B cell (primary cell): ENCODE results near the gene ERBB3. TPM values are rescaled to one million over a fixed set of nuclear protein-coding genes. Genes with fewer than 3 reads are reported as not detected.

ENCODE experiments used
- ATAC-seq: fragments of 200-7000 bp; cut with Tn5 transposase; one replicate; pipeline ENCODE4 v1.10.0; 2021; ENCODE audit warnings: low read depth, mild to moderate bottlenecking, moderate number of reproducible peaks, moderate library complexity
- CTCF ChIA-PET: fragments of 350-600 bp; sonication (Branson Sonifier 250); formaldehyde crosslinking; loops from one replicate; lab custom pipeline; 2021; ENCODE audit warnings: antibody characterized with exemption, inconsistent platforms; lab: Charles Lee
- POLR2A ChIA-PET: fragments of 350-600 bp; sonication (Branson Sonifier 250); formaldehyde crosslinking; loops from one replicate; lab custom pipeline; 2021; ENCODE audit warnings: antibody characterized with exemption; lab: Charles Lee
- DNase-seq: peaks from one replicate; pipeline ENCODE4 v3.0.0; 2013
- H2AFZ ChIP-seq: 2 replicates; pipeline ENCODE4 v1.6.1; 2012; ENCODE audit warnings: mild to moderate bottlenecking, low read depth, low read length; ENCODE audit not compliant: insufficient read depth, poor library complexity, severe bottlenecking
- H3K27ac ChIP-seq, 2 donors: 1 replicate in 1 of 2; 2 replicates in 1 of 2; pipeline ENCODE4 v1.5.1; 2012 to 2013; ENCODE audit warnings: low read length in 2 of 2, mild to moderate bottlenecking in 2 of 2, moderate library complexity in 1 of 2
- H3K27me3 ChIP-seq, 4 experiments: fragments of 200-600 bp in 1 of 4; sonication (generic) in 1 of 4; replicated peaks in 1 of 4; 1 replicate in 2 of 4; 2 replicates in 2 of 4; pipeline versions ENCODE4 v1.6.1 to v1.7.0; 2013 to 2016; ENCODE audit warnings: low read length in 3 of 4, mild to moderate bottlenecking in 2 of 4, mixed read lengths in 1 of 4, moderate library complexity in 1 of 4; ENCODE audit not compliant: insufficient read depth in 4 of 4, control insufficient read depth in 3 of 4; ENCODE audit errors: control extremely low read depth in 1 of 4
- H3K36me3 ChIP-seq, 2 experiments: replicated peaks in 1 of 2; 1 replicate in 1 of 2; 2 replicates in 1 of 2; pipeline versions ENCODE4 v1.6.1 to v1.7.1; 2013; ENCODE audit warnings: low read length in 1 of 2; ENCODE audit not compliant: insufficient read depth in 2 of 2, control insufficient read depth in 1 of 2; ENCODE audit errors: control extremely low read depth in 1 of 2, extremely low read depth in 1 of 2
- H3K4me1 ChIP-seq, 2 donors: fragments of 200-600 bp in 1 of 2; sonication (generic) in 1 of 2; 1 replicate in 1 of 2; 2 replicates in 1 of 2; pipeline versions ENCODE4 v1.5.1 to v1.6.1; 2013 to 2017; ENCODE audit warnings: low read length in 2 of 2; ENCODE audit not compliant: control insufficient read depth in 2 of 2, insufficient read depth in 2 of 2
- H3K4me2 ChIP-seq: replicated peaks from 2 replicates; pipeline ENCODE3; 2012; ENCODE audit warnings: mild to moderate bottlenecking, low read depth, low read length; ENCODE audit not compliant: poor library complexity, severe bottlenecking
- H3K4me3 ChIP-seq, 5 experiments: fragments of 200-600 bp in 1 of 5; sonication (generic) in 1 of 5; 1 replicate in 3 of 5; 2 replicates in 2 of 5; pipeline versions ENCODE4 v1.5.1 to v1.7.0; 2011 to 2016; ENCODE audit warnings: low read length in 4 of 5, mild to moderate bottlenecking in 4 of 5, low read depth in 2 of 5, control low read depth in 1 of 5, moderate library complexity in 1 of 5; ENCODE audit not compliant: insufficient read depth in 1 of 5; ENCODE audit errors: control extremely low read depth in 1 of 5, extremely low read depth in 1 of 5
- H3K79me2 ChIP-seq: fragments of 200-600 bp; sonication (generic); one replicate; pipeline ENCODE4 v1.6.0; 2016; ENCODE audit warnings: low read length; ENCODE audit not compliant: control insufficient read depth, insufficient read depth
- H3K9ac ChIP-seq: fragments of 200-600 bp; sonication (generic); 2 replicates; pipeline ENCODE4 v1.6.1; 2017; ENCODE audit warnings: mild to moderate bottlenecking, low read length, moderate library complexity
- H3K9me3 ChIP-seq, 3 donors: one replicate each; pipeline versions ENCODE4 v1.6.1 to v1.7.1; 2013; ENCODE audit warnings: low read length in 2 of 3; ENCODE audit not compliant: control insufficient read depth in 2 of 3, insufficient read depth in 1 of 3; ENCODE audit errors: control extremely low read depth in 1 of 3
- H4K20me1 ChIP-seq: 2 replicates; pipeline ENCODE4 v1.6.0; 2012; ENCODE audit warnings: mild to moderate bottlenecking, low read length; ENCODE audit not compliant: insufficient read depth, control insufficient read depth, poor library complexity, severe bottlenecking
- H3K27ac Mint-ChIP-seq: one replicate; pipeline ENCODE4 v1.8.0; 2021; ENCODE audit warnings: mixed read lengths
- H3K27me3 Mint-ChIP-seq: one replicate; pipeline ENCODE4 v1.8.0; 2021; ENCODE audit warnings: mixed read lengths
- H3K4me1 Mint-ChIP-seq: one replicate; pipeline ENCODE4 v1.8.0; 2021; ENCODE audit warnings: mixed read lengths
- H3K4me3 Mint-ChIP-seq: one replicate; pipeline ENCODE4 v1.8.0; 2021; ENCODE audit warnings: mixed read lengths
- H3K9me3 Mint-ChIP-seq: one replicate; pipeline ENCODE4 v1.8.0; 2022; ENCODE audit warnings: mixed read lengths; ENCODE audit not compliant: insufficient read depth
- EZH2 ChIP-seq: IDR thresholded peaks from 2 replicates; pipeline ENCODE4 v1.6.1; 2012; ENCODE audit warnings: borderline replicate concordance, low read depth, mild to moderate bottlenecking, moderate library complexity, low read length; ENCODE audit not compliant: insufficient read depth, poor library complexity, severe bottlenecking
- WGBS: methylation state at CpG from one replicate; pipeline ENCODE4 v1.1.5; 2013; ENCODE audit warnings: missing lambda C conversion rate; ENCODE audit not compliant: insufficient coverage; 5-methylcytosine and 5-hydroxymethylcytosine counted together
- intact Hi-C: fragments of 100-400 bp; cut with micrococcal nuclease; formaldehyde crosslinking; loops from one replicate; pipeline ENCODE4 v1.10.0; 2022
- polyA plus RNA-seq: library from polyadenylated mRNA; depleted of rRNA; stranded (reverse); fragments of >200 nt; gene quantifications from 2 replicates; pipeline ENCODE4 v1.2.3, GENCODE V29; 2012
- total RNA-seq, 2 donors: library from RNA; stranded (reverse); fragments of 120-200 nt in 1 of 2; gene quantifications; 1 replicate in 1 of 2; 2 replicates in 1 of 2; pipeline versions ENCODE4 v1.2.3 to v1.2.4, GENCODE V29; 2013 to 2022
- TF ChIP-seq, protein P1 (sequence below): fragments of 200-600 bp; IDR thresholded peaks from one replicate; pipeline ENCODE4 v1.8.0; 2022; ENCODE audit warnings: antibody characterized with exemption, mild to moderate bottlenecking

ERBB3 gene
- total and polyA plus RNA-seq, 2 donors (not counting 1 experiment from before 2014, with no cell fraction given) = 0.10 TPM; not detected in 1

DNA sequence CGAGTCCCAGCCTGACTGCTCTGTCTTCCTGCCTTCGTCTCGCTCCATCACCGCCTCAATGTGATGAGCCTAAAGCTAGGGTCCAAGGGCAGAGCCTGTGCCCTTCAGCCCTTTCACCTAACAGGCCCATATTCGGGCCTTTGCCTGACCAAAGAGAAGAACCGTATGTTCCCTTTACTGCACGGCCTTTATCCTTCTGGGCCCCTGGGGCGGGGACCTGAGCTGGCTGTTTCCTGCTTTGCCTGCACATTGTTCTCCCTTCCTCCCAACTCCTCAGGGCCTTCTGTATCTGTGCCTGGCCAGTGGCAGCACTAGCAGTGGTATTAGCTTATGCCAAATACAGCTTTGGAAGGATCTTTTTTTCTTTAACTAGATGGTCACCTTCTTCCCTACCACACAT is 63.9 kb downstream of the ERBB3 start:
- no peak for TF ChIP-seq EZH2
- TF ChIP-seq, protein P1, sequence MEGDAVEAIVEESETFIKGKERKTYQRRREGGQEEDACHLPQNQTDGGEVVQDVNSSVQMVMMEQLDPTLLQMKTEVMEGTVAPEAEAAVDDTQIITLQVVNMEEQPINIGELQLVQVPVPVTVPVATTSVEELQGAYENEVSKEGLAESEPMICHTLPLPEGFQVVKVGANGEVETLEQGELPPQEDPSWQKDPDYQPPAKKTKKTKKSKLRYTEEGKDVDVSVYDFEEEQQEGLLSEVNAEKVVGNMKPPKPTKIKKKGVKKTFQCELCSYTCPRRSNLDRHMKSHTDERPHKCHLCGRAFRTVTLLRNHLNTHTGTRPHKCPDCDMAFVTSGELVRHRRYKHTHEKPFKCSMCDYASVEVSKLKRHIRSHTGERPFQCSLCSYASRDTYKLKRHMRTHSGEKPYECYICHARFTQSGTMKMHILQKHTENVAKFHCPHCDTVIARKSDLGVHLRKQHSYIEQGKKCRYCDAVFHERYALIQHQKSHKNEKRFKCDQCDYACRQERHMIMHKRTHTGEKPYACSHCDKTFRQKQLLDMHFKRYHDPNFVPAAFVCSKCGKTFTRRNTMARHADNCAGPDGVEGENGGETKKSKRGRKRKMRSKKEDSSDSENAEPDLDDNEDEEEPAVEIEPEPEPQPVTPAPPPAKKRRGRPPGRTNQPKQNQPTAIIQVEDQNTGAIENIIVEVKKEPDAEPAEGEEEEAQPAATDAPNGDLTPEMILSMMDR = no peak
- H2AFZ ChIP-seq = no peak overlapping the region
- H3K4me2 ChIP-seq = no peak overlapping the region
- H3K27ac ChIP-seq = no peak overlapping the region
- H3K9me3 Mint-ChIP-seq = no peaks in the 10 kb centered on the region
- H3K27ac Mint-ChIP-seq = peak overlapping the region; percentile 67
- no peaks in the 10 kb centered on the region for H3K27me3 Mint-ChIP-seq
- H3K9me3 ChIP-seq = no peaks in the 10 kb centered on the region
- POLR2A ChIA-PET = interaction anchor here (1.3 kb wide), 1 partner anchor 16 kb away, joined by 4 read pairs; the partner anchor contains the start of gene ESYT1
- H3K79me2 ChIP-seq = no peaks in the 10 kb centered on the region
- H3K4me1 ChIP-seq = no peaks in the 10 kb centered on the region
- H3K4me1 Mint-ChIP-seq = peaks cover 9% of the 10 kb centered on the region
- CTCF ChIA-PET = interaction anchor here (0.6 to 2.2 kb wide), 4 partner anchors 17 to 333 kb away, joined by 3 to 15 read pairs (median 3); partner anchors contain the start of genes DNAJC14, ESYT1 and SMARCC2
- no peak overlapping the region for H3K4me3 Mint-ChIP-seq
- H3K9ac ChIP-seq = no peak overlapping the region
- ATAC-seq (no peak), DNase-seq (no peak)
- WGBS = 87% methylated on average over 8 of the region's 8 CpGs
- no peak overlapping the region for H3K4me3 ChIP-seq
- intact Hi-C loops = no loop called here
- no peaks in the 10 kb centered on the region for H3K27me3 ChIP-seq
- H3K36me3 ChIP-seq = peaks cover 0 to 56% of the 10 kb centered on the region in 2 experiments
- peaks cover 9% of the 10 kb centered on the region for H4K20me1 ChIP-seq

DNA sequence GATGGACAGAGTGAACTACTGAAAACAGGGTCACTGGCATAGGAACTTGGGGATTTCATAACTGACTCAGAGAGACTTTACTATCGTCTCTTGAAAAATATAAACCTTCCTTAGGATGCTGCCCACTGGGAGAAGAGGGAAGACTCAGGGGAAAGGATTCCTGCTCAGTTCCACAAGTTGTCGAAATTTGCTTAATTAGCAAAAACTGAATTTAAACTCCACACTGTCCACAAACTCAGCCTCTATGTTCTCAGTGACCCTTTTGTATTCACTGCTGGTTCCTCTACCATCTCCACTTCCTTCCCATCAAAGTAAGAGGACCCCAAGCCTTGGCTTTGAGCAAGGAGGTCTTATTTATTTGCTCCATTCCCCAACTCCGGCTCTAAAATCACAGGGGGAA is 65.3 kb downstream of the ERBB3 start:
- intact Hi-C loops = no loop called here
- no peak overlapping the region for H3K4me2 ChIP-seq
- H3K4me3 ChIP-seq = no peak overlapping the region
- TF ChIP-seq, protein P1 = no peak
- no peak for TF ChIP-seq EZH2
- H4K20me1 ChIP-seq = peaks cover 6% of the 10 kb centered on the region
- H3K4me1 ChIP-seq = no peaks in the 10 kb centered on the region
- DNase-seq = no peak
- H3K79me2 ChIP-seq = peaks cover 4% of the 10 kb centered on the region
- no peaks in the 10 kb centered on the region for H3K27me3 ChIP-seq
- ChIA-PET POLR2A (interaction anchor here (1.0 kb wide), 1 partner anchor 10 kb away, joined by 7 read pairs; no protein-coding TSS in a partner anchor), CTCF (interaction anchor here (2.2 kb wide), 1 partner anchor 18 kb away, joined by 15 read pairs; the partner anchor contains the start of gene ESYT1)
- H3K27ac Mint-ChIP-seq = peak overlapping the region; percentile 65
- H2AFZ ChIP-seq = no peak overlapping the region
- H3K9ac ChIP-seq = no peak overlapping the region
- no peak for ATAC-seq
- H3K9me3 ChIP-seq = no peaks in the 10 kb centered on the region
- H3K4me3 Mint-ChIP-seq = no peak overlapping the region
- peaks cover 0 to 48% of the 10 kb centered on the region in 2 experiments for H3K36me3 ChIP-seq
- no peaks in the 10 kb centered on the region for H3K27me3 Mint-ChIP-seq
- no peaks in the 10 kb centered on the region for H3K9me3 Mint-ChIP-seq
- no peak overlapping the region for H3K27ac ChIP-seq
- H3K4me1 Mint-ChIP-seq = peaks cover 11% of the 10 kb centered on the region
- WGBS = 83% methylated on average over 1 of the region's 3 CpGs
